A673 (cell line): Measurements from ENCODE around the gene XIRP2.

Experiments used
- CTCF ChIP-seq: fragments of 300-800, 200-600 bp; sonication (generic); conservative IDR thresholded peaks from 2 replicates; pipeline ENCODE4 v1.5.1; 2017; ENCODE audit warnings: low read depth, mild to moderate bottlenecking, antibody characterized with exemption, low read length, moderate library complexity, mixed read lengths
- EZH2 ChIP-seq: fragments of 200-600 bp; sonication (generic); IDR thresholded peaks from 2 replicates; pipeline ENCODE4 v1.6.1; 2017; ENCODE audit warnings: borderline replicate concordance, low read depth, mild to moderate bottlenecking, mixed read lengths, antibody characterized with exemption, low read length; ENCODE audit not compliant: poor library complexity, severe bottlenecking

GRCh38 chr2:167254721-167255120 lies 366.4 kb downstream of the XIRP2 start:
- TF ChIP-seq CTCF (no peak), EZH2 (no peak)
